Gastrocnemius medialis (tissue), 4 donors: Measurements from ENCODE around the gene SH3GL3. TPM values are rescaled to one million over a fixed set of nuclear protein-coding genes. Genes with fewer than 3 reads are reported as not detected.

Experiments used
- ATAC-seq, 2 donors: fragments of 150-250 bp; one replicate each; pipeline ENCODE4 v1.9.1; 2016
- DNase-seq, 2 donors: peaks; one replicate each; pipeline ENCODE4 v3.0.0-alpha.2; 2019
- H3K27ac ChIP-seq, 4 donors: fragments of 200-600 bp; sonication (generic); 1 replicate in 1 of 4; 2 replicates in 3 of 4; pipeline ENCODE4 v1.5.1; 2016 to 2018; ENCODE audit warnings: mild to moderate bottlenecking in 2 of 4, moderate library complexity in 1 of 4
- H3K27me3 ChIP-seq, 3 donors: fragments of 200-600 bp; sonication (generic) in 2 of 3; 1 replicate in 1 of 3; 2 replicates in 2 of 3; pipeline versions ENCODE4 v1.5.1 to v1.6.0; 2016 to 2019; ENCODE audit warnings: mild to moderate bottlenecking in 1 of 3, moderate library complexity in 1 of 3
- H3K36me3 ChIP-seq, 2 donors: fragments of 200-600 bp; sonication (generic) in 1 of 2; one replicate each; pipeline ENCODE4 v1.5.1; 2017 to 2018
- H3K4me1 ChIP-seq, 2 donors: fragments of 200-600 bp; sonication (generic) in 1 of 2; one replicate each; pipeline ENCODE4 v1.5.1; 2016 to 2017; ENCODE audit warnings: mild to moderate bottlenecking in 2 of 2
- H3K4me3 ChIP-seq, 4 donors: fragments of 200-600 bp; sonication (generic) in 3 of 4; 1 replicate in 1 of 4; 2 replicates in 3 of 4; pipeline ENCODE4 v1.5.1; 2016 to 2019; ENCODE audit warnings: mild to moderate bottlenecking in 2 of 4
- H3K9me3 ChIP-seq, 3 donors: fragments of 200-600 bp; sonication (generic) in 2 of 3; 1 replicate in 1 of 3; 2 replicates in 2 of 3; pipeline ENCODE4 v1.5.1; 2016 to 2019
- CTCF ChIP-seq, 5 experiments: fragments of 450-650 bp in 3 of 5; fragments of 200-600 bp in 2 of 5; sonication (generic) in 2 of 5; IDR thresholded peaks in 4 of 5; conservative IDR thresholded peaks in 1 of 5; 1 replicate in 4 of 5; 2 replicates in 1 of 5; pipeline ENCODE4 v1.5.1; 2016 to 2019; ENCODE audit warnings: antibody characterized with exemption in 5 of 5, mild to moderate bottlenecking in 3 of 5, moderate library complexity in 3 of 5
- POLR2A ChIP-seq, 2 donors: fragments of 450-650 bp; IDR thresholded peaks; one replicate each; pipeline ENCODE4 v1.6.1; 2017; ENCODE audit warnings: antibody characterized with exemption in 2 of 2, mild to moderate bottlenecking in 2 of 2, moderate library complexity in 2 of 2
- in situ Hi-C, 4 donors: fragments of 200-750 bp; cut with MboI; loops; one replicate each; pipeline versions ENCODE4 v1.15.0 to v1.8.0; 2017; ENCODE audit warnings: low sequenced_read_pairs in 4 of 4
- intact Hi-C: fragments of 100-400 bp; cut with DNase I; formaldehyde crosslinking; loops from one replicate; pipeline ENCODE4 v1.15.1; 2023; ENCODE audit warnings: low total_unique reads
- total RNA-seq, 4 donors: library from RNA; depleted of rRNA; stranded (reverse); fragments of >200 nt; gene quantifications; one replicate each; pipeline versions ENCODE4 v1.1.0 to v1.2.3, GENCODE V29; 2016

Gene SH3GL3
- total RNA-seq, 4 donors from 2014 or later: not detected

GRCh38 chr15:83605111-83605945 lies 158.2 kb downstream of the SH3GL3 start:
- no peak for ATAC-seq
- in situ Hi-C loops: no loop called here
- Histone ChIP-seq H3K27ac (no peak overlapping the region), H3K4me1 (no peaks in the 10 kb centered on the region), H3K27me3 (no peaks in the 10 kb centered on the region), H3K4me3 (no peak overlapping the region), H3K36me3 (no peaks in the 10 kb centered on the region), H3K9me3 (no peaks in the 10 kb centered on the region)
- TF ChIP-seq POLR2A (IDR thresholded peaks at IDR 0.05): no peak
- TF ChIP-seq CTCF (IDR thresholded peaks at IDR 0.05 in 4 of 5, conservative IDR thresholded peaks at IDR 0.05 in 1 of 5): no peak
- intact Hi-C loops: no loop called here
- DNase-seq: peak; percentile 6 to 12

- no peaks in the 10 kb centered on the region for H3K36me3 ChIP-seq
- H3K27ac ChIP-seq: no peak overlapping the region
- in situ Hi-C loops (no loop called here), intact Hi-C loops (no loop called here)
- no peaks in the 10 kb centered on the region for H3K27me3 ChIP-seq
- DNase-seq (no peak), ATAC-seq (no peak)
- H3K4me1 ChIP-seq: no peaks in the 10 kb centered on the region
- no peaks in the 10 kb centered on the region for H3K9me3 ChIP-seq
- no peak for TF ChIP-seq CTCF (IDR thresholded peaks at IDR 0.05 in 4 of 5, conservative IDR thresholded peaks at IDR 0.05 in 1 of 5)
- no peak for TF ChIP-seq POLR2A (IDR thresholded peaks at IDR 0.05)
- no peak overlapping the region for H3K4me3 ChIP-seq
Observed at GRCh38 chr15:83610132-83610531, 163.0 kb downstream of the SH3GL3 start.

GRCh38 chr15:83610901-83611685 lies 164.0 kb downstream of the SH3GL3 start:
- in situ Hi-C loops (no loop called here), intact Hi-C loops (no loop called here)
- no peaks in the 10 kb centered on the region for H3K36me3 ChIP-seq
- no peak overlapping the region for H3K4me3 ChIP-seq
- TF ChIP-seq CTCF (IDR thresholded peaks at IDR 0.05 in 4 of 5, conservative IDR thresholded peaks at IDR 0.05 in 1 of 5): no peak
- TF ChIP-seq POLR2A (IDR thresholded peaks at IDR 0.05): no peak
- H3K27ac ChIP-seq: no peak overlapping the region
- DNase-seq: no peak
- no peaks in the 10 kb centered on the region for H3K27me3 ChIP-seq
- no peaks in the 10 kb centered on the region for H3K4me1 ChIP-seq
- no peak for ATAC-seq
- no peaks in the 10 kb centered on the region for H3K9me3 ChIP-seq

- Histone ChIP-seq H3K4me1 (no peaks in the 10 kb centered on the region), H3K4me3 (no peak overlapping the region), H3K9me3 (no peaks in the 10 kb centered on the region), H3K27ac (no peak overlapping the region), H3K36me3 (no peaks in the 10 kb centered on the region), H3K27me3 (no peaks in the 10 kb centered on the region)
- intact Hi-C loops (no loop called here), in situ Hi-C loops (no loop called here)
- no peak for DNase-seq
- no peak for TF ChIP-seq POLR2A (IDR thresholded peaks at IDR 0.05)
- no peak for TF ChIP-seq CTCF (IDR thresholded peaks at IDR 0.05 in 4 of 5, conservative IDR thresholded peaks at IDR 0.05 in 1 of 5)
- no peak for ATAC-seq
Observed at GRCh38 chr15:83612226-83612625, 165.1 kb downstream of the SH3GL3 start.
